NCI-H1048 (cell line): ENCODE results near the gene ME1.

Experiments
- DNase-seq: peaks from one replicate; lab custom pipeline; 2025; lab: John Stamatoyannopoulos, UW

The ME1 gene

DNA sequence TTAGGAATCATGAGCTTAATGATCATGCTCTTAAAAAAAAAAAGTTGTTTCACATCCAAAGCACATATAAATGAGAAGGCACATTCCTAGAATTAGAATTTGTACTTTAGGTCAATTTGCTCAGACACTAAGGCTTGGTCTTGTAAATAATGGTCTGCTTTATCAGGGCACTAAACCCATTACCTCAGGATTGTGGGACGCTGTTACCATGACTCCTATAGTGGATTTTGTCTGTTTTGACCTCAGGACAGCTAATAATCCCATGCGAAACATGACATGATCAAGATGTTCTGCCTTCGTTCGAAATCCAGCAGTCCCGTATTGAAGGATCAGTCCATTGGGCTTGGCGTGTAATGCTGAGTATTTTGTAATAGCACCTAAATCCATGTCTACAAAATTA, 240.2 kb downstream of the ME1 start:
- DNase-seq, result no peak

DNA sequence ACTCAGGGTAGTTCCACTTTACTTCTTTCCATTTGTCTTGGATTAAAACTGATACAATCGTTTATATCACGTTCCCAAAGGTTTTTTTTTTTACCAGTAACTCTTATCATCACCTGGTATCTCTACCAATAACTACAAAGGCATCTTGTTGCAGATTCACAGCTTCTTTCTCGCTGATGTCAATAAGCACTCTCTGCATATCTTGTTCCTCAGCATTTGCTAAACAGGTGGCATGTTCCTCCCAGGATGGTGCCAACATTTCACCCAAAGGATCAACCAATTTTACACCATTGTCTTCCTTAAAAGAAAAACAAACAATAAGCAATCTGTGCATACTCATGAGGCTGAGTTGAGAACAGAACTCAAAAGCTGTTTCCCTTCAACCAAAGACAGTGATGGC, 242.3 kb downstream of the ME1 start:
- DNase-seq, result no peak

DNA sequence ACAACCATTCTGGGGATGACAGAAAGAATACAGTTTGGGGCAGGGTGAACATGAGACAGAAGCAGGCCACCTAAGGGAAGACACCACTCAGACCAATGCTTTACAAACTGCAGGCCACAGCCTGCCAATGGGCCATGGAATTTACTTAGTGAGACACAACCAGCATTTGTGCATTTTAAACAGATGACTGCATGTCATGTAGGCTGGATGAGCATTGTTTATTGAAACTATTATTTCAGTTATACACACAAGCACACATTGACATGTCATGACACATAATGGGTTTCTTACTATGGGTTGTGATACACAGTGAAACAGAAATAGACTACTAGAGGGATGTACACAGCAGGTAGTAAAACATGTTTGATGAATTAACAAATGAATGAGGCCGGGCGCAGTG, 245.8 kb downstream of the ME1 start:
- DNase-seq, result no peak

DNA sequence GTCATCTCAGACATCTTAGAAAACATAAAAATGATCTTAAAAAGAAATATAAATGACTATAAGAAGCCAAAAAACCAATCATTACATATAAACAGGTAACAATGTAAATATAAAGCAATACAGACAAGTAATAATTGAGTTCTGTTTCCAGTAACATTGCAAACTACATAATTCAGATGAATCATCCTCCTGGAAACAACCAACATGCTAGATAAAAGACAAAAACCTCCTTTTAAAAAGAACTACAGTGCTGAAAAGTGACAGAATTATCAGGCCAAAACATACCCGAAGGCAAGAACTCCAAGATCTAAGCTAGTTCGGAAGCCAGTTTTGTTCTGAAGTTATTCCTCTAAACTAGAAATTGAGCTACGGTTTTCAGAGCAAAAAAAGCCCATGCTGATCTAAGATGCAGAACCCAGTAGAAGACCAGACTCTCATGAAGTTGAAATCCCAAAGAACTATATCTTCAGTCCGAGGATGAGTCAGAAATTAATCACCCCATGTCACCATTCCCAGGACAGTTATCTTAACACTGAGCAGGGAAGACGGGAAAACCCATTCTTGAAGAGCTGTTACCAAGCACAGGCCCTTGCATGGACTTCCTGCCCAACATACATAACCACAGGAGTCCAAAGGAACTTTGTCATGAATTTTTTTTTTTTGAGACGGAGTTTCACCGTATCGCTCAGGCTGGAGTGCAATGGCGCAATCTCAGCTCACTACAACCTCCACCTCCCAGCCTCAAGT, 247.6 kb downstream of the ME1 start:
- DNase-seq, result no peak

DNA sequence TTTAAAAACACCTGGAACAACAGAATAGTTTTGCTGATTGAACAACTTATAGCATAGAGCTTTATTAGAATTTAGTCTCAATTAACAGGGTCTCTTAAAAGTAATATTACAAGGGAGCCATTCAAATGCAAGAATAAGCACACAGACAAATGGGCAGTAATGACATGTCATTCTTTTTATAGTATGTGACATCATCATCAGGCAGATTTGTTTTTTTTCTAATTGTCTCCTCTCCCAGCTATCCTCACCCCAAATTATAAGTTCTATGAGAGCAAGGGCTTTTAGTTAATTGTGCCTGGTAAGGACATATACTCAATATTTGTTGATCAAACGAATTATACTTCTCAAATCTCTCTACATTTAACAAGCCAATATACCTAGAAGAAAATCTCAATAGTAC, 248.7 kb downstream of the ME1 start:
- no peak for DNase-seq

DNA sequence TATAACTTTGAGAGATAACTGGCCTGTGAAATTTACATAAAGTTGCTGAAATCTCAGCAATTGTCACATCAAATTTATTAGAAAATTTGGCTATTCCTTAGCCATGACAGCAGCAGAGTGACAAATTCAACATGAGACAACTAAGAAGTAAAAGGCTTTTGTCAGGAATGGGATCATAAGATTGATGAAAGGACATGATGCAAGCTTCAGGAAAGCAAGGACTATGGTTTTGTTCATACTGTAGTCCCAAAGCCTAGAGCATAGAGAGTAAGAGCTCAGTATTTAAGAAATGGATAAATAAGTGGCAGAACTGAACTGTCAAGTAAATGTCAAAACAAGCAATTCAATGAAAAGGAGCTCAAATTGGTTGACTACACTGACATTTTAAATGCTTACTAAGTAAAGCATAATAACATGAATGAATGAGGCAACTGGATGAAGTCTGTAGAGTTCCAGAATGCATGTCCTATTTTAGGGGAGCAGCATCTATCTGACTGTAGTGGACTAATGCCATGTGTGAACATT, 250.4 kb downstream of the ME1 start:
- DNase-seq, result no peak

DNA sequence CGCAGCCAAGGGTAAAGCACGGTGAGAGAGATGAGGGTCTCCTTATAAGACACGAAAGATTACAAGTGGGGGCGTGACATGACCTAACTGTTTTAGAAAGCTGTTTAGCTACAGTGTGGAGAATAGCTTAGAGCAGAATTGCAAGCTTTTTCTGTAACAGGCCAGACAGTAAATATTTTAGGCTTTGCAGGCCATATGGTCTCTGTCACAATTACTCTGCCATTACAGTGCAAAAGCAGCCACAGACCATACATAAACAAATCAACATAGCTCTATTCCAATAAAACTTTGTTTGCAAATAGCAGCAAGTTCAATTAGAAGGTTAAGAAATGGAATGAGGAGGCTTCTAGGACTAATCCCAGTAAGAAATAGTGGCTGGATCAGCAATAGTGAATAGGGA, 254.6 kb downstream of the ME1 start:
- DNase-seq, result no peak

DNA sequence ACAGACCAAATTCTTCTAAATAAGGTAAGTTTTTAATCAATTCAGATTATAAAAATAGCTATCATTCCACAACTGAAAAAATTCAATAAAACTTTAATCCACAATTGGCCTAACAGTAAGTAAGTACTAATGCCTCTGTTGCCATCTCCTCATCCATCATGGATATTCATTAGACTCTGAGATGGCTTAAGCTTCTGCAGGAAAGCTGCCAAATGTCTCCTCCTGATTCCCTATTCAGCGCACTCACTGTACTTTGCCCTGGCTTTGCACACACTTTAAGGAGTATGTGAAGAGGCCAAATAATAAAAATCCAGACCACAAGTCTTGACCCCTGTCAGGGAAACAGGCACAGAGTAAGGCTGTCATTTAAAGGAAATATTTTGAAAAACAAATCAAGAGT, 261.3 kb downstream of the ME1 start:
- no peak for DNase-seq

DNA sequence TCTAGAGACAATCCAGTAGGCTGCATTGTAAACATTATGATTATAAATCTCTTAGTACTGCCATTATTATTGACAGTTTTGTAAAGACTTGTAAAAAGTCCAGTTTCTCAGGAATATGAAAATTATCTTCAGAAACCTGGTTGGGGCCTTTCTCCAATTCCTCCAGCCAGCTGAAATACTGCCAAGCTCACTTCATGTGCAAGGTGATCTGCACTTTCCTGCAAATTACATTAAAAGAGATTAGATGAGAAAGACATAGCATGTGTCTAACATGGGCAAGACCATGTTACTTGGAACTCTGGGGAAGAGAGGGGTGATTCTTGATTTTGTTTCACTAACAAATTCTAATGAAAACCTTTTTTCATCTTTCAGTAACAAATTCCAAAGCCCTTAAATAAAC, 261.7 kb downstream of the ME1 start:
- no peak for DNase-seq

DNA sequence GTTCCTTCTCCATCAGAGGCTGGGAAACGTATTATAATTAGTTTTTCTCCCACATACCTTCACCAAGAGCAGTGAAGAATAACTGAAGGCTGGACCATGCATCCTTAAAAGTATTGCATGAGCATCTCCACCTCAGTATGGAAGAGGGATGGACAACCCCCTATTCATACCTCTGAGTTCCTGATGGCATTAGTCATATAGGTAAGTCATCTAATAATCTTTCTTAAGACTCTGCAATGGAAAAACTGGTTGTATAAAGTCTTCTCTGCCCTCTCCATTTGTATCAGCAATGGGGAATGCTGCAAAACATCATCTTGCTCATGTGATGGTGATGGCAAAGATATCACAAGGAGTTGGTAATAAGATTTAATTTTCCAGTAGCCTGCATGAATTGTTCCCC, 262.3 kb downstream of the ME1 start:
- DNase-seq, result no peak

DNA sequence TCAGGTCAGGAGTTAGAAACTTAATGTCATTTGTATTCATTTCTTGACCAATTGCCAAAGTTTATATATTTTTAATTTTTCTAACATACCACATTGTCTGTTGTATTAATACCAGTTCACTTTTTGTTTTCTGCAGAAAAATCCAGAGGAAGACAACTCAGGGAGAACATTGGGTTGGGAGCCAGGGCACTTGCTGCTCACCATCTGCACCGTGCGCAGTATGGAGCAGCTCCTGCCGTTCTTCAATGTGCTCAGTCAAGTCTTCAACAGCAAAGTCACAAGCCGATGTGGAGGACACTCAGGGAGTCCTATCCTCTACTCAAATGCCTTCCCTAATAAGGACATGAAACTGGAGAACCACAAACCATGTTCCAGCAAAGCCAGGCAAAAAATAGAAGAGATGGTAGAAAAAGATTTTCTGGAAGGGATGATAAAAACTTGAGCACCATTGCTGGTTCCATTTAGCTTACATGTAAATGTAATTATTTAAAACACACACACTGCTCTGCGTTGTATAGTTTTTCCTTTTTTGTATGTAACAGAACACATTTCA, 263.0 kb downstream of the ME1 start:
- DNase-seq, result no peak
